ENCODE measurements around the gene BHLHA9. TPM values are rescaled to one million over a fixed set of nuclear protein-coding genes. Genes with fewer than 3 reads are reported as not detected.

Gene BHLHA9
- total RNA-seq, 1 donor = not detected

GRCh38 chr17:1298606-1299005 is 28.4 kb downstream of the BHLHA9 start:
- Histone ChIP-seq H3K27me3 (ENCODE audit: insufficient read depth, low read length) (peaks cover 22% of the 10 kb centered on the region), H4K20me1 (ENCODE audit: insufficient read depth, low read length) (no peaks in the 10 kb centered on the region), H2AFZ (ENCODE audit: low read length) (peak overlapping the region; percentile 66), H3K79me2 (ENCODE audit: insufficient read depth, low read length) (no peaks in the 10 kb centered on the region), H3K4me2 (ENCODE audit: insufficient read depth, low read length) (peak overlapping the region; percentile 48), H3K36me3 (ENCODE audit: insufficient read depth, low read length) (no peaks in the 10 kb centered on the region), H3K9me3 (ENCODE audit: low read depth, low read length) (no peaks in the 10 kb centered on the region), H3K4me1 (ENCODE audit: insufficient read depth, low read length) (no peaks in the 10 kb centered on the region), H3K4me3 (ENCODE audit: insufficient read depth, low read length) (no peak overlapping the region), H3K27ac (ENCODE audit: low read depth, low read length) (no peak overlapping the region)
- TF ChIP-seq CTCF (IDR thresholded peaks at IDR 0.05; ENCODE audit: extremely low read depth, low read depth, low read length) = no peak
- peak; percentile 76 for DNase-seq (ENCODE audit: insufficient read length, low spot score, missing footprints)

- Histone ChIP-seq H3K79me2 (ENCODE audit: insufficient read depth, low read length) (no peaks in the 10 kb centered on the region), H3K4me1 (ENCODE audit: insufficient read depth, low read length) (no peaks in the 10 kb centered on the region), H3K4me3 (ENCODE audit: insufficient read depth, low read length) (no peak overlapping the region), H2AFZ (ENCODE audit: low read length) (no peak overlapping the region), H3K36me3 (ENCODE audit: insufficient read depth, low read length) (no peaks in the 10 kb centered on the region), H3K9me3 (ENCODE audit: low read depth, low read length) (no peaks in the 10 kb centered on the region), H4K20me1 (ENCODE audit: insufficient read depth, low read length) (no peaks in the 10 kb centered on the region), H3K27ac (ENCODE audit: low read depth, low read length) (no peak overlapping the region), H3K27me3 (ENCODE audit: insufficient read depth, low read length) (peaks cover 22% of the 10 kb centered on the region), H3K4me2 (ENCODE audit: insufficient read depth, low read length) (no peak overlapping the region)
- peak; percentile 48 for DNase-seq (ENCODE audit: insufficient read length, low spot score, missing footprints)
- TF ChIP-seq CTCF (IDR thresholded peaks at IDR 0.05; ENCODE audit: extremely low read depth, low read depth, low read length) = no peak
Measured at GRCh38 chr17:1299552-1300370, 29.5 kb downstream of the BHLHA9 start.

GRCh38 chr17:1300371-1300905 is 30.2 kb downstream of the BHLHA9 start:
- no peak overlapping the region for H3K27ac ChIP-seq (ENCODE audit: low read depth, low read length)
- H3K4me1 ChIP-seq (ENCODE audit: insufficient read depth, low read length) = no peaks in the 10 kb centered on the region
- H3K79me2 ChIP-seq (ENCODE audit: insufficient read depth, low read length) = no peaks in the 10 kb centered on the region
- DNase-seq (ENCODE audit: insufficient read length, low spot score, missing footprints) = peak; percentile 31
- H3K36me3 ChIP-seq (ENCODE audit: insufficient read depth, low read length) = no peaks in the 10 kb centered on the region
- no peak overlapping the region for H3K4me3 ChIP-seq (ENCODE audit: insufficient read depth, low read length)
- peaks cover 22% of the 10 kb centered on the region for H3K27me3 ChIP-seq (ENCODE audit: insufficient read depth, low read length)
- no peaks in the 10 kb centered on the region for H4K20me1 ChIP-seq (ENCODE audit: insufficient read depth, low read length)
- no peaks in the 10 kb centered on the region for H3K9me3 ChIP-seq (ENCODE audit: low read depth, low read length)
- H2AFZ ChIP-seq (ENCODE audit: low read length) = no peak overlapping the region
- H3K4me2 ChIP-seq (ENCODE audit: insufficient read depth, low read length) = no peak overlapping the region
- TF ChIP-seq CTCF (IDR thresholded peaks at IDR 0.05; ENCODE audit: extremely low read depth, low read depth, low read length) = no peak

GRCh38 chr17:1301546-1301945 is 31.3 kb downstream of the BHLHA9 start:
- H3K9me3 ChIP-seq (ENCODE audit: low read depth, low read length) = no peaks in the 10 kb centered on the region
- H3K79me2 ChIP-seq (ENCODE audit: insufficient read depth, low read length) = no peaks in the 10 kb centered on the region
- no peaks in the 10 kb centered on the region for H4K20me1 ChIP-seq (ENCODE audit: insufficient read depth, low read length)
- no peak for TF ChIP-seq CTCF (IDR thresholded peaks at IDR 0.05; ENCODE audit: extremely low read depth, low read depth, low read length)
- H3K4me3 ChIP-seq (ENCODE audit: insufficient read depth, low read length) = no peak overlapping the region
- no peak overlapping the region for H2AFZ ChIP-seq (ENCODE audit: low read length)
- peaks cover 22% of the 10 kb centered on the region for H3K27me3 ChIP-seq (ENCODE audit: insufficient read depth, low read length)
- H3K36me3 ChIP-seq (ENCODE audit: insufficient read depth, low read length) = no peaks in the 10 kb centered on the region
- peak; percentile 23 for DNase-seq (ENCODE audit: insufficient read length, low spot score, missing footprints)
- no peak overlapping the region for H3K27ac ChIP-seq (ENCODE audit: low read depth, low read length)
- H3K4me1 ChIP-seq (ENCODE audit: insufficient read depth, low read length) = no peaks in the 10 kb centered on the region
- H3K4me2 ChIP-seq (ENCODE audit: insufficient read depth, low read length) = no peak overlapping the region

Data from osteoblast (primary cell).